Body of pancreas (tissue), 4 donors: ENCODE results near the gene CACNA1H.

Experiments
- CTCF ChIP-seq, 7 experiments: fragments of 450-650 bp in 4 of 7; fragments of 200-600 bp in 3 of 7; sonication (generic) in 3 of 7; IDR thresholded peaks; one replicate each; pipeline ENCODE4 v1.5.1; 2016 to 2019; ENCODE audit warnings: antibody characterized with exemption in 7 of 7
- POLR2A ChIP-seq, 3 donors: fragments of 450-650 bp; IDR thresholded peaks; one replicate each; pipeline ENCODE4 v1.6.1; 2016; ENCODE audit warnings: antibody characterized with exemption in 3 of 3, mild to moderate bottlenecking in 2 of 3

- TF ChIP-seq CTCF (IDR thresholded peaks at IDR 0.05) (no peak), POLR2A (IDR thresholded peaks at IDR 0.05) (no peak)
Observed at GRCh38 chr16:1155353-1156054, 2.6 kb downstream of the CACNA1H start.
